K562 (cell line): ENCODE data around the gene PRR36. TPM values are rescaled to one million over a fixed set of nuclear protein-coding genes. Genes with fewer than 3 reads are reported as not detected.
A peak's percentile ranks its signal among the peaks of the same experiment; 100 is the strongest.

Experiments used
- ATAC-seq: fragments of 200-7000 bp; cut with Tn5 transposase; 3 replicates; pipeline ENCODE4 v1.9.1; 2020; ENCODE audit warnings: moderate library complexity
- BruUV-seq: library from RNA; stranded (reverse); fragments of 400-500 nt; replicated peaks from 2 replicates; lab custom pipeline; 2021; lab: Mats Ljungman, UMichigan
- CTCF ChIA-PET: fragments of 300-600 bp; formaldehyde crosslinking; extraction: SDS; loops from one replicate; lab custom pipeline; 2021; ENCODE audit warnings: low intra/inter-chr PET ratio; lab: Yijun Ruan, JAX
- POLR2A ChIA-PET: fragments of 300-600, 350-650 bp; sonication (Branson Sonifier 250); formaldehyde crosslinking; extraction: SDS; loops from one replicate; lab custom pipeline; 2021; ENCODE audit warnings: antibody characterized with exemption, inconsistent platforms; lab: Yijun Ruan, JAX
- DNase-seq, 4 experiments: peaks; one replicate each; pipeline versions ENCODE4 v3.0.0 to v3.0.0-alpha.2; 2011 to 2018; ENCODE audit warnings: low spot score in 3 of 4, mixed read lengths in 3 of 4; ENCODE audit errors: extremely low read depth in 1 of 4
- FAIRE-seq: peaks from 2 replicates; lab custom pipeline; 2011; peaks lifted over from hg19 to GRCh38; lab: Jason Lieb, UNC
- H2AFZ ChIP-seq: 2 replicates; pipeline ENCODE4 v1.6.0; 2011; ENCODE audit warnings: low read depth, low read length, control low read depth, inconsistent platforms
- H3K27ac ChIP-seq: fragments of 200-600 bp; 3 replicates; pipeline ENCODE4 v1.8.0; 2011; ENCODE audit warnings: low read depth, mild to moderate bottlenecking, control low read depth, inconsistent platforms, low read length, moderate library complexity, mixed read lengths; ENCODE audit errors: extremely low read depth
- H3K27me3 ChIP-seq, 2 experiments: fragments of 300-600 bp in 1 of 2; 2 replicates in 1 of 2; 3 replicates in 1 of 2; pipeline versions ENCODE4 v1.6.0 to v1.8.0; 2011; ENCODE audit warnings: inconsistent platforms in 2 of 2, low read length in 2 of 2, mild to moderate bottlenecking in 1 of 2, mixed read lengths in 1 of 2, moderate library complexity in 1 of 2; ENCODE audit not compliant: control insufficient read depth in 2 of 2, insufficient read depth in 2 of 2
- H3K36me3 ChIP-seq: fragments of 300-600 bp; 3 replicates; pipeline ENCODE4 v1.8.0; 2011; ENCODE audit warnings: mild to moderate bottlenecking, low read length, inconsistent platforms; ENCODE audit not compliant: control insufficient read depth, insufficient read depth
- H3K4me1 ChIP-seq, 2 experiments: fragments of 200-600 bp in 1 of 2; replicated peaks in 1 of 2; 2 replicates in 1 of 2; 3 replicates in 1 of 2; pipeline versions ENCODE4 v1.5.1 to v1.8.0; 2011; ENCODE audit warnings: inconsistent platforms in 2 of 2, low read length in 2 of 2, mild to moderate bottlenecking in 1 of 2, mixed read lengths in 1 of 2, moderate library complexity in 1 of 2; ENCODE audit not compliant: control insufficient read depth in 2 of 2, insufficient read depth in 2 of 2
- H3K4me2 ChIP-seq: 2 replicates; pipeline ENCODE4 v1.6.1; 2011; ENCODE audit warnings: low read length, control low read depth, inconsistent platforms, mixed read lengths; ENCODE audit not compliant: insufficient read depth
- H3K4me3 ChIP-seq: fragments of 200-600 bp; sonication (generic), shearing (Covaris generic); 2 replicates; pipeline ENCODE4 v1.5.1; 2016; ENCODE audit warnings: control low read depth, inconsistent platforms
- H3K79me2 ChIP-seq: fragments of 200-600 bp; 3 replicates; pipeline ENCODE4 v1.8.0; 2011; ENCODE audit warnings: low read length, inconsistent platforms; ENCODE audit not compliant: control insufficient read depth, insufficient read depth
- H3K9ac ChIP-seq, 2 experiments: 2 replicates each; pipeline versions ENCODE4 v1.6.0 to v1.6.1; 2011; ENCODE audit warnings: low read depth in 2 of 2, low read length in 2 of 2, control low read depth in 1 of 2, inconsistent platforms in 1 of 2, mild to moderate bottlenecking in 1 of 2, mixed read lengths in 1 of 2; ENCODE audit not compliant: insufficient read depth in 1 of 2
- H3K9me1 ChIP-seq: one replicate; pipeline ENCODE4 v1.6.0; 2011; ENCODE audit warnings: inconsistent platforms, mild to moderate bottlenecking, low read length, moderate library complexity; ENCODE audit not compliant: control insufficient read depth, insufficient read depth
- H3K9me3 ChIP-seq: replicated peaks from 2 replicates; pipeline ENCODE4 v1.5.1; 2011; ENCODE audit warnings: low read depth, low read length, inconsistent platforms; ENCODE audit not compliant: control insufficient read depth, insufficient read depth
- H4K20me1 ChIP-seq: replicated peaks from 2 replicates; pipeline ENCODE4 v1.6.1; 2011; ENCODE audit warnings: low read length, inconsistent platforms, mixed read lengths; ENCODE audit not compliant: control insufficient read depth, insufficient read depth
- BRD4 ChIP-seq: fragments of 200-600 bp; sonication (generic); IDR thresholded peaks from 2 replicates; pipeline ENCODE4 v1.6.1; 2017; ENCODE audit warnings: inconsistent platforms
- C11orf30 ChIP-seq: fragments of 450-650 bp; IDR thresholded peaks from 2 replicates; pipeline ENCODE4 v1.6.1; 2016; ENCODE audit warnings: low read depth, mild to moderate bottlenecking
- CEBPB ChIP-seq: fragments of 450-650 bp; IDR thresholded peaks from 2 replicates; pipeline ENCODE4 v1.6.1; 2016; ENCODE audit warnings: missing genetic modification characterization, missing compliant biosample characterization
- FOXK1 ChIP-seq: sonication (generic); formaldehyde crosslinking; IDR thresholded peaks from 2 replicates; pipeline ENCODE4 v1.8.0; 2022; ENCODE audit warnings: missing genetic modification reagents, mild to moderate bottlenecking, borderline replicate concordance
- MEF2A ChIP-seq: IDR thresholded peaks from 2 replicates; pipeline ENCODE4 v1.6.1; 2011; ENCODE audit warnings: low read depth, mild to moderate bottlenecking, low read length, moderate library complexity; ENCODE audit not compliant: control insufficient read depth
- MTA2 ChIP-seq: fragments of 450-650 bp; IDR thresholded peaks from 2 replicates; pipeline ENCODE4 v1.6.1; 2016; ENCODE audit warnings: low read depth
- SRSF9 ChIP-seq: fragments of 200-400 bp; formaldehyde crosslinking; IDR thresholded peaks from 2 replicates; pipeline ENCODE4 v1.6.1; 2017; ENCODE audit warnings: low read depth, low read length, borderline replicate concordance
- TOE1 ChIP-seq, 2 experiments: fragments of 450-650 bp in 1 of 2; sonication (generic) in 1 of 2; formaldehyde crosslinking in 1 of 2; IDR thresholded peaks; 2 replicates each; pipeline versions ENCODE4 v1.7.1 to v1.8.0; 2016 to 2022; ENCODE audit warnings: borderline replicate concordance in 2 of 2, mild to moderate bottlenecking in 2 of 2, antibody characterized with exemption in 1 of 2, inconsistent platforms in 1 of 2, low read depth in 1 of 2, missing genetic modification reagents in 1 of 2, moderate library complexity in 1 of 2
- ZNF175 ChIP-seq: fragments of 200-800 bp; sonication (Bioruptor generic); IDR thresholded peaks from 2 replicates; pipeline ENCODE4 v1.6.1; 2016; ENCODE audit warnings: low read depth, mild to moderate bottlenecking, missing genetic modification characterization, missing compliant biosample characterization
- ZNF586 ChIP-seq: fragments of 450-650 bp; formaldehyde crosslinking; conservative IDR thresholded peaks from 2 replicates; pipeline ENCODE4 v1.4.0; 2020; ENCODE audit warnings: mild to moderate bottlenecking, moderate library complexity
- WGBS: fragments of 100-300 bp; shearing (Covaris generic); methylation state at CpG from one replicate; pipeline ENCODE4 v1.1.6; 2016; ENCODE audit warnings: low coverage, mixed read lengths; ENCODE audit not compliant: insufficient coverage; ENCODE audit errors: missing lambda C conversion rate; 5-methylcytosine and 5-hydroxymethylcytosine counted together
- in situ Hi-C: fragments of 300-500 bp; cut with MboI; formaldehyde crosslinking; loops from 4 replicates; pipeline ENCODE4 v1.15.0; 2018; ENCODE audit warnings: inconsistent platforms, mixed read lengths
- intact Hi-C: fragments of 100-400 bp; cut with micrococcal nuclease; formaldehyde crosslinking; loops from 2 replicates; pipeline ENCODE4 v1.14.2; 2022
- polyA plus RNA-seq, 8 experiments: library from polyadenylated mRNA; depleted of rRNA in 4 of 8; stranded (reverse) in 5 of 8; unstranded in 3 of 8; fragments of >200 nt; fragmentation: Nextera tagmentation in 2 of 8; fragmentation: Illumina TruSeq in 1 of 8; extraction: Ambion mirVana in 2 of 8; extraction: Trizol in 1 of 8; gene quantifications; 2 replicates each; pipeline versions ENCODE4 v1.2.1 to v1.2.3, GENCODE V29; 2011 to 2014; ENCODE audit warnings: inconsistent platforms in 1 of 8, missing spikeins in 1 of 8
- total RNA-seq, 7 experiments: library from RNA; depleted of rRNA in 6 of 7; stranded (reverse); fragments of >200 nt in 6 of 7; fragmentation: Illumina TruSeq in 2 of 7; extraction: Trizol in 2 of 7; gene quantifications; 2 replicates each; pipeline versions ENCODE4 v1.2.1 to v1.2.3, GENCODE V29; 2011 to 2021; ENCODE audit warnings: low replicate concordance in 1 of 7
- TF ChIP-seq, protein P1 (sequence below): sonication (generic); formaldehyde crosslinking; IDR thresholded peaks from 2 replicates; pipeline ENCODE4 v1.9.0; 2022; ENCODE audit warnings: mild to moderate bottlenecking, missing genetic modification reagents
- TF ChIP-seq, protein P2 (sequence below): sonication (generic); formaldehyde crosslinking; IDR thresholded peaks from 2 replicates; pipeline ENCODE4 v1.5.0; 2020; ENCODE audit warnings: missing genetic modification reagents
- TF ChIP-seq, protein P3 (sequence below): fragments of 150-350 bp; conservative IDR thresholded peaks from 2 replicates; pipeline ENCODE4 v1.6.1; 2014; ENCODE audit warnings: low read length
- TF ChIP-seq, protein P4 (sequence below): fragments of 250-450 bp; sonication (Bioruptor Pico); IDR thresholded peaks from 2 replicates; pipeline ENCODE4 v1.4.0; 2020; ENCODE audit warnings: mild to moderate bottlenecking, moderate library complexity

The PRR36 gene
- total and polyA plus RNA-seq, 9 of the 15 experiments (the other 6 are each of a cell fraction or from before 2014, with no cell fraction given) = 0.05 to 0.42 (median 0.06) TPM; not detected in 6

DNA sequence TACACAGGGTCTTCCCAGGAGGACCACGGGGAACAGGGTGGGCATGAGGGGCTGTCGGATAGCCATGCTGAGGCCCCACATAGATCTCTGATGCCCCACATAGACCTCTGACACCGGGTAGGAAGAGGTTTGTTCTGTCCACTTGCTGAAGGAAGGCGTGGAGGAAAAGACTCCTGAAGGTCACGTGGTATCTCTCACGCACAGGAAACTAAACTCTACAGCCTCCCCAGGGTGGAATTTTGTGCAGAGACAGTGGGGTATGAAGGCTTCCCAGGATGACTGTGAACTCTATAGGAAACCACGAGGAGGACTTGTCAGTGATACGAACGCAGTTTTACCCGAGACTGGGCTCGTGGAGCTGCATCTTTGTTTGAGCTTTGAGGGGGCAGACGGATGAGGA is 41.4 kb downstream of the PRR36 start (continued):
- TF ChIP-seq, protein P1, sequence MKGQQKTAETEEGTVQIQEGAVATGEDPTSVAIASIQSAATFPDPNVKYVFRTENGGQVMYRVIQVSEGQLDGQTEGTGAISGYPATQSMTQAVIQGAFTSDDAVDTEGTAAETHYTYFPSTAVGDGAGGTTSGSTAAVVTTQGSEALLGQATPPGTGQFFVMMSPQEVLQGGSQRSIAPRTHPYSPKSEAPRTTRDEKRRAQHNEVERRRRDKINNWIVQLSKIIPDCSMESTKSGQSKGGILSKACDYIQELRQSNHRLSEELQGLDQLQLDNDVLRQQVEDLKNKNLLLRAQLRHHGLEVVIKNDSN (CRISPR knock-in tag) = peak; percentile 47
- TF ChIP-seq CEBPB (tag) (no peak), SRSF9 (no peak), BRD4 (no peak), C11orf30 (no peak), TOE1 (IDR thresholded peaks at IDR 0.05; ENCODE audit: borderline replicate concordance) (peak; percentile 71; the same call in 1 of the 2 replicates), TOE1 (CRISPR knock-in tag; IDR thresholded peaks at IDR 0.05; ENCODE audit: borderline replicate concordance, low read depth) (no peak), MEF2A (no peak)
- TF ChIP-seq, protein P2, sequence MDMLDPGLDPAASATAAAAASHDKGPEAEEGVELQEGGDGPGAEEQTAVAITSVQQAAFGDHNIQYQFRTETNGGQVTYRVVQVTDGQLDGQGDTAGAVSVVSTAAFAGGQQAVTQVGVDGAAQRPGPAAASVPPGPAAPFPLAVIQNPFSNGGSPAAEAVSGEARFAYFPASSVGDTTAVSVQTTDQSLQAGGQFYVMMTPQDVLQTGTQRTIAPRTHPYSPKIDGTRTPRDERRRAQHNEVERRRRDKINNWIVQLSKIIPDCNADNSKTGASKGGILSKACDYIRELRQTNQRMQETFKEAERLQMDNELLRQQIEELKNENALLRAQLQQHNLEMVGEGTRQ (CRISPR knock-in tag) = peak; percentile 50

DNA sequence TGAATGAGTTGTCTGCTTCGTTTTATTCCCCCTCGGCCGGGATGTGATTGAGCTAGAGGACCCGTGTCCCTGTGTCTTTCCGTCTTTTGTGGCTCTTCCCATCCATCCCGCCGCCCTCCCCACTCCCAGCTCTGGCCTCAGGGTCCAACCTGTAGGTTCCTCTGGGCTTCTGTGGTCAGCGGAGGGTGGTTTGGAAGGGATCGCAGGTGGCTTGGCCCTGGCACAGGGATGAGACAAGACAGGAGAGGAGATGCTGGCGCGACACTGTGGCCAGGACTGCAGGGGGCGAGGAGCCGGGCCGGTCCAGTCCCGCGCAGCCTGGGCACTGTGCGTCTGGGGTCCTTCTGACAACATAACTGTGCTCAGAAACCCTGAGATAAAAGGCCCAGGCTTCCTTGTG is 42.2 kb downstream of the PRR36 start:
- Histone ChIP-seq H3K4me3 (no peak overlapping the region), H3K4me2 (no peak overlapping the region)

More for the DNA sequence above, 42.2 kb downstream of the PRR36 start:
- POLR2A ChIA-PET = interaction anchor here (0.6 to 0.8 kb wide), 5 partner anchors 26 to 1460 kb away, joined by 3 read pairs; partner anchors contain the start of gene ALKBH7
- Histone ChIP-seq H3K9me3 (no peaks in the 10 kb centered on the region), H3K4me1 (peaks cover 16 to 42% of the 10 kb centered on the region in 2 experiments; a peak in 4 of 5 replicates), H3K9me1 (no peaks in the 10 kb centered on the region)
- intact Hi-C loops = no loop called here
- TF ChIP-seq ZNF175 (CRISPR knock-in tag) (no peak), MTA2 (no peak), FOXK1 (CRISPR knock-in tag) (no peak), ZNF586 (CRISPR knock-in tag) (no peak)
- TF ChIP-seq, protein P3, sequence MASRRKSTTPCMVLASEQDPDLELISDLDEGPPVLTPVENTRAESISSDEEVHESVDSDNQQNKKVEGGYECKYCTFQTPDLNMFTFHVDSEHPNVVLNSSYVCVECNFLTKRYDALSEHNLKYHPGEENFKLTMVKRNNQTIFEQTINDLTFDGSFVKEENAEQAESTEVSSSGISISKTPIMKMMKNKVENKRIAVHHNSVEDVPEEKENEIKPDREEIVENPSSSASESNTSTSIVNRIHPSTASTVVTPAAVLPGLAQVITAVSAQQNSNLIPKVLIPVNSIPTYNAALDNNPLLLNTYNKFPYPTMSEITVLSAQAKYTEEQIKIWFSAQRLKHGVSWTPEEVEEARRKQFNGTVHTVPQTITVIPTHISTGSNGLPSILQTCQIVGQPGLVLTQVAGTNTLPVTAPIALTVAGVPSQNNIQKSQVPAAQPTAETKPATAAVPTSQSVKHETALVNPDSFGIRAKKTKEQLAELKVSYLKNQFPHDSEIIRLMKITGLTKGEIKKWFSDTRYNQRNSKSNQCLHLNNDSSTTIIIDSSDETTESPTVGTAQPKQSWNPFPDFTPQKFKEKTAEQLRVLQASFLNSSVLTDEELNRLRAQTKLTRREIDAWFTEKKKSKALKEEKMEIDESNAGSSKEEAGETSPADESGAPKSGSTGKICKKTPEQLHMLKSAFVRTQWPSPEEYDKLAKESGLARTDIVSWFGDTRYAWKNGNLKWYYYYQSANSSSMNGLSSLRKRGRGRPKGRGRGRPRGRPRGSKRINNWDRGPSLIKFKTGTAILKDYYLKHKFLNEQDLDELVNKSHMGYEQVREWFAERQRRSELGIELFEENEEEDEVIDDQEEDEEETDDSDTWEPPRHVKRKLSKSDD = no peak
- TF ChIP-seq, protein P4, sequence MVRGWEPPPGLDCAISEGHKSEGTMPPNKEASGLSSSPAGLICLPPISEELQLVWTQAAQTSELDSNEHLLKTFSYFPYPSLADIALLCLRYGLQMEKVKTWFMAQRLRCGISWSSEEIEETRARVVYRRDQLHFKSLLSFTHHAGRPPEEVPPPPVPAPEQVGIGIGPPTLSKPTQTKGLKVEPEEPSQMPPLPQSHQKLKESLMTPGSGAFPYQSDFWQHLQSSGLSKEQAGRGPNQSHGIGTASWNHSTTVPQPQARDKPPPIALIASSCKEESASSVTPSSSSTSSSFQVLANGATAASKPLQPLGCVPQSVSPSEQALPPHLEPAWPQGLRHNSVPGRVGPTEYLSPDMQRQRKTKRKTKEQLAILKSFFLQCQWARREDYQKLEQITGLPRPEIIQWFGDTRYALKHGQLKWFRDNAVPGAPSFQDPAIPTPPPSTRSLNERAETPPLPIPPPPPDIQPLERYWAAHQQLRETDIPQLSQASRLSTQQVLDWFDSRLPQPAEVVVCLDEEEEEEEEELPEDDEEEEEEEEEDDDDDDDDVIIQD = no peak
- TF ChIP-seq, all 486 proteins: peak for 0
- Histone ChIP-seq H2AFZ (no peak overlapping the region), H3K27me3 (peaks cover 12 to 13% of the 10 kb centered on the region in 2 experiments; a peak in 4 of 5 replicates), H4K20me1 (0 out of 2 replicates have a peak, but pooled peaks cover 3% of the 10 kb centered on the region), H3K9ac (no peak overlapping the region; a peak in 1 of 4 replicates), H3K27ac (no peak overlapping the region), H3K36me3 (no peaks in the 10 kb centered on the region; the same call in 2 of the 3 replicates), H3K79me2 (no peaks in the 10 kb centered on the region)
- no TSS peak for BruUV-seq
- no peak for FAIRE-seq
- WGBS = 71% methylated on average over 17 of the region's 17 CpGs
- in situ Hi-C loops = no loop called here
- CTCF ChIA-PET = interaction anchor here (1.0 kb wide), 1 partner anchor 33 kb away, joined by 3 read pairs; no protein-coding TSS in a partner anchor
- no peak for ATAC-seq
- no peak for DNase-seq
